HCT116 (cell line): ENCODE measurements around the gene SYNPO. TPM values are rescaled to one million over a fixed set of nuclear protein-coding genes. Genes with fewer than 3 reads are reported as not detected.

ENCODE experiments used
- ATAC-seq: fragments of 200-7000 bp; cut with Tn5 transposase; 2 replicates; pipeline ENCODE4 v1.9.1; 2020; ENCODE audit warnings: mild to moderate bottlenecking, moderate library complexity
- BruUV-seq: library from RNA; stranded (reverse); fragments of 400-500 nt; replicated peaks from 2 replicates; lab custom pipeline; 2021; lab: Mats Ljungman, UMichigan
- CTCF ChIA-PET: fragments of 300-600 bp; sonication (Branson Sonifier 250); formaldehyde crosslinking; loops from one replicate; lab custom pipeline; 2021; ENCODE audit warnings: antibody characterized with exemption; lab: Charles Lee
- POLR2A ChIA-PET: fragments of 300-600, 350-600 bp; sonication (Branson Sonifier 250); formaldehyde crosslinking; loops from one replicate; lab custom pipeline; 2021; ENCODE audit warnings: antibody characterized with exemption; lab: Charles Lee
- RAD21 ChIA-PET, 2 experiments: fragments of 300-600 bp; sonication (Branson Sonifier 250); formaldehyde crosslinking; loops; one replicate each; lab custom pipeline; 2023; ENCODE audit warnings: low total read pairs in 2 of 2; ENCODE audit not compliant: uncharacterized antibody in 2 of 2, unreplicated experiment in 2 of 2, low non-redundant PET in 1 of 2; lab: Charles Lee
- DNase-seq: peaks from one replicate; pipeline ENCODE4 v3.0.0-alpha.2; 2010; ENCODE audit warnings: low read depth, low spot score
- H2AFZ ChIP-seq: fragments of 200-600 bp; shearing (Covaris generic), sonication (generic); 2 replicates; pipeline ENCODE4 v1.6.1; 2017; ENCODE audit warnings: low read depth, mixed run types, mixed read lengths, antibody characterized with exemption, low read length; ENCODE audit not compliant: poor library complexity, severe bottlenecking
- H3K27ac ChIP-seq: 2 replicates; pipeline ENCODE4 v1.5.1; 2012; ENCODE audit warnings: low read depth, low read length
- H3K27me3 ChIP-seq: fragments of 200-600 bp; sonication (generic); 2 replicates; pipeline ENCODE4 v1.6.1; 2016; ENCODE audit warnings: mixed run types, low read length, mixed read lengths; ENCODE audit not compliant: insufficient read depth
- H3K36me3 ChIP-seq, 2 experiments: fragments of 200-500 bp in 1 of 2; fragments of 200-600 bp in 1 of 2; sonication (Bioruptor generic) in 1 of 2; sonication (generic) in 1 of 2; 2 replicates each; pipeline versions ENCODE4 v1.5.1 to v1.6.1; 2014 to 2016; ENCODE audit warnings: low read length in 2 of 2, inconsistent platforms in 1 of 2, mixed read lengths in 1 of 2, mixed run types in 1 of 2; ENCODE audit not compliant: insufficient read depth in 2 of 2, control insufficient read depth in 1 of 2
- H3K4me1 ChIP-seq, 2 experiments: fragments of 200-600 bp in 1 of 2; sonication (generic) in 1 of 2; 2 replicates each; pipeline versions ENCODE4 v1.5.1 to v1.6.1; 2012 to 2017; ENCODE audit warnings: low read length in 2 of 2, inconsistent platforms in 1 of 2, mild to moderate bottlenecking in 1 of 2, mixed read lengths in 1 of 2, mixed run types in 1 of 2, moderate library complexity in 1 of 2; ENCODE audit not compliant: insufficient read depth in 2 of 2, control insufficient read depth in 1 of 2
- H3K4me2 ChIP-seq: fragments of 200-600 bp; sonication (generic); 2 replicates; pipeline ENCODE4 v1.6.1; 2017; ENCODE audit warnings: mixed run types, low read length, mixed read lengths
- H3K4me3 ChIP-seq, 2 experiments: fragments of 200-600 bp in 1 of 2; sonication (generic) in 1 of 2; replicated peaks in 1 of 2; 2 replicates each; pipeline ENCODE4 v1.5.1; 2011 to 2016; ENCODE audit warnings: low read length in 2 of 2, control low read depth in 1 of 2, low read depth in 1 of 2, mild to moderate bottlenecking in 1 of 2, mixed read lengths in 1 of 2, mixed run types in 1 of 2
- H3K79me2 ChIP-seq: fragments of 200-600 bp; sonication (generic); 2 replicates; pipeline ENCODE4 v1.6.1; 2017; ENCODE audit warnings: mild to moderate bottlenecking, mixed run types, low read length, moderate library complexity, mixed read lengths; ENCODE audit not compliant: insufficient read depth
- H3K9ac ChIP-seq: fragments of 200-600 bp; sonication (generic); 2 replicates; pipeline ENCODE4 v1.6.1; 2016; ENCODE audit warnings: low read length, mixed read lengths
- H3K9me2 ChIP-seq: fragments of 200-600 bp; sonication (generic), shearing (Covaris generic); 2 replicates; pipeline ENCODE4 v1.6.1; 2017; ENCODE audit warnings: mixed run types, mild to moderate bottlenecking, moderate library complexity; ENCODE audit not compliant: insufficient read depth
- H3K9me3 ChIP-seq, 2 experiments: fragments of 200-500 bp in 1 of 2; fragments of 200-600 bp in 1 of 2; sonication (Bioruptor generic) in 1 of 2; sonication (generic) in 1 of 2; 2 replicates each; pipeline ENCODE4 v1.6.1; 2014 to 2017; ENCODE audit warnings: low read length in 2 of 2, mixed read lengths in 2 of 2, inconsistent platforms in 1 of 2, low read depth in 1 of 2, mild to moderate bottlenecking in 1 of 2, mixed run types in 1 of 2, moderate library complexity in 1 of 2; ENCODE audit not compliant: control insufficient read depth in 1 of 2, insufficient read depth in 1 of 2
- H4K20me1 ChIP-seq: fragments of 200-600 bp; sonication (generic), shearing (Covaris generic); 2 replicates; pipeline ENCODE4 v1.6.1; 2017; ENCODE audit warnings: mixed run types, mild to moderate bottlenecking, moderate library complexity; ENCODE audit not compliant: insufficient read depth
- CEBPB ChIP-seq: IDR thresholded peaks from 2 replicates; pipeline ENCODE4 v1.6.1; 2012; ENCODE audit warnings: low read depth
- EGR1 ChIP-seq: IDR thresholded peaks from 2 replicates; pipeline ENCODE4 v1.6.1; 2012; ENCODE audit warnings: low read depth
- ELF1 ChIP-seq: IDR thresholded peaks from 2 replicates; pipeline ENCODE4 v1.6.1; 2012; ENCODE audit warnings: low read depth, borderline replicate concordance
- EZH2 ChIP-seq: fragments of 200-600 bp; sonication (generic); IDR thresholded peaks from 2 replicates; pipeline ENCODE4 v1.6.1; 2017; ENCODE audit warnings: antibody characterized with exemption, mixed run types
- FOSL1 ChIP-seq: IDR thresholded peaks from 2 replicates; pipeline ENCODE4 v1.6.1; 2012; ENCODE audit warnings: low read depth
- POLR2AphosphoS5 ChIP-seq: IDR thresholded peaks from 2 replicates; pipeline ENCODE4 v1.6.1; 2011; ENCODE audit warnings: mild to moderate bottlenecking, low read depth, low read length, moderate library complexity
- RAD21 ChIP-seq: IDR thresholded peaks from 2 replicates; pipeline ENCODE4 v1.6.1; 2012; ENCODE audit warnings: low read depth, mild to moderate bottlenecking
- REST ChIP-seq: IDR thresholded peaks from 2 replicates; pipeline ENCODE4 v1.6.1; 2012; ENCODE audit warnings: low read depth
- SIN3A ChIP-seq: IDR thresholded peaks from 2 replicates; pipeline ENCODE4 v1.6.1; 2012; ENCODE audit warnings: low read depth
- SP1 ChIP-seq: IDR thresholded peaks from 2 replicates; pipeline ENCODE4 v1.6.1; 2012; ENCODE audit warnings: low read depth
- TCF7L2 ChIP-seq: IDR thresholded peaks from 2 replicates; pipeline ENCODE4 v1.7.0; 2011; ENCODE audit warnings: borderline replicate concordance, inconsistent platforms; ENCODE audit not compliant: insufficient read depth, insufficient read length; ENCODE audit errors: extremely low read depth
- ZFX ChIP-seq: fragments of 450-650 bp; IDR thresholded peaks from 2 replicates; pipeline ENCODE4 v1.6.1; 2017
- intact Hi-C: fragments of 100-400 bp; cut with micrococcal nuclease; formaldehyde crosslinking; loops from 2 replicates; pipeline ENCODE4 v1.10.0; 2022
- total RNA-seq: library from RNA; stranded (reverse); gene quantifications from one replicate; pipeline ENCODE4 v1.2.1, GENCODE V29; 2021; ENCODE audit not compliant: unreplicated experiment
- TF ChIP-seq, protein P1 (sequence below): IDR thresholded peaks from 2 replicates; pipeline ENCODE4 v1.6.1; 2012
- TF ChIP-seq, protein P2 (sequence below): IDR thresholded peaks from 2 replicates; pipeline ENCODE4 v1.6.1; 2012

Gene SYNPO
- total RNA-seq, 1 experiment from 2014 or later = 8.2 TPM

DNA sequence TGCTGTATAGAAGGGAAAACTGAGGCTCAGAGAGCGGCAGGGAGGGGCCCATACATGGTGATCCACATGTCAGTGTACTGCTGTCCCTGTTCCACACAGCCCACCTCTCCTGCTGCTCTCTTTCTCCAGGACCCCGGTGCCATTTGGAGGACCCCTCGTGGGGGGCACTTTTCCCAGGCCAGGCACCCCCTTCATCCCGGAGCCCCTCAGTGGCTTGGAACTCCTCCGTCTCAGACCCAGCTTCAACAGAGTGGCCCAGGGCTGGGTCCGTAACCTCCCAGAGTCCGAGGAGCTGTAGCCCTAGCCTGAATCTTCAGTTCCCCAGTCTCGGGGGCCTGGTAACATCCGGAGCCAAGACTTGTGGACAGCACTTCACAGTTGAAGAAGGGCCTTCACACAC, 36.1 kb downstream of the SYNPO start (continued):
- TF ChIP-seq POLR2AphosphoS5 = no peak

- ATAC-seq (no peak), DNase-seq (no peak)
- ChIA-PET RAD21 (no interaction called here), CTCF (no interaction called here), POLR2A (no interaction called here)
- BruUV-seq = no TSS peak
- H2AFZ ChIP-seq = no peak overlapping the region
- H3K27me3 ChIP-seq = no peaks in the 10 kb centered on the region
- no peak for TF ChIP-seq ELF1
- no peak for TF ChIP-seq RAD21
- no peak for TF ChIP-seq POLR2AphosphoS5
- TF ChIP-seq ZFX = no peak
- no peak for TF ChIP-seq CEBPB
- TF ChIP-seq, protein P1, sequence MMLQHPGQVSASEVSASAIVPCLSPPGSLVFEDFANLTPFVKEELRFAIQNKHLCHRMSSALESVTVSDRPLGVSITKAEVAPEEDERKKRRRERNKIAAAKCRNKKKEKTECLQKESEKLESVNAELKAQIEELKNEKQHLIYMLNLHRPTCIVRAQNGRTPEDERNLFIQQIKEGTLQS = no peak
- H3K9me2 ChIP-seq = no peaks in the 10 kb centered on the region
- no peaks in the 10 kb centered on the region for H3K9me3 ChIP-seq
- H3K79me2 ChIP-seq = no peaks in the 10 kb centered on the region
- intact Hi-C loops = no loop called here
- no peak overlapping the region for H3K4me3 ChIP-seq
- H3K4me2 ChIP-seq = no peak overlapping the region
- H3K9ac ChIP-seq = no peak overlapping the region
- H3K4me1 ChIP-seq = no peaks in the 10 kb centered on the region
- H3K36me3 ChIP-seq = peaks cover 22 to 35% of the 10 kb centered on the region in 2 experiments
- H4K20me1 ChIP-seq = no peaks in the 10 kb centered on the region
- no peak overlapping the region for H3K27ac ChIP-seq
Observed at GRCh38 chr5:150689120-150689519, 48.7 kb downstream of the SYNPO start.

DNA sequence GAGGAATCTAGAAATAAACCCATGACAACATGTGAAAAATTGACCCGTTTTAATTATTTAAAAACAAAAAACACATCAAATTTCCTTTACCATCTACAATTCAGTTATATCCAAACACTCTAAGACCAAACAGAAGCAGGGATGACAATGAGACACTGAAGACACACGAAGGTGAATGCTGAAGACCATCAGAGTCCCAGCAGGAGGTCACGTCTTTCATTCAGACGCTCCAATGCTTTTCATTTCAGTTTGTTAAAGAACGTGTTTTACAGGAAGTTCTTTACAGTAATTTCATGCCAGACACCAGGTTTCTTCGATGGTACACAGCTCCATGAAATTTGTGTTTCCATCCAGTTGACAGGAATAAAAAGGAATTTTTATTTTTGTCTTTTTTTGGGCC, 50.3 kb downstream of the SYNPO start:
- Histone ChIP-seq H2AFZ (no peak overlapping the region), H3K9me3 (no peaks in the 10 kb centered on the region), H3K9ac (no peak overlapping the region), H3K36me3 (peaks cover 39 to 52% of the 10 kb centered on the region in 2 experiments), H3K27me3 (no peaks in the 10 kb centered on the region), H3K4me1 (no peaks in the 10 kb centered on the region), H3K9me2 (no peaks in the 10 kb centered on the region), H3K4me3 (no peak overlapping the region), H3K79me2 (no peaks in the 10 kb centered on the region), H3K27ac (no peak overlapping the region), H3K4me2 (no peak overlapping the region), H4K20me1 (no peaks in the 10 kb centered on the region)
- RAD21 ChIA-PET = no interaction called here
- CTCF ChIA-PET = no interaction called here
- POLR2A ChIA-PET = no interaction called here
- no peak for DNase-seq
- intact Hi-C loops = no loop called here
- no TSS peak for BruUV-seq
- ATAC-seq = no peak
- TF ChIP-seq, protein P2, sequence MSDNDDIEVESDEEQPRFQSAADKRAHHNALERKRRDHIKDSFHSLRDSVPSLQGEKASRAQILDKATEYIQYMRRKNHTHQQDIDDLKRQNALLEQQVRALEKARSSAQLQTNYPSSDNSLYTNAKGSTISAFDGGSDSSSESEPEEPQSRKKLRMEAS = no peak
- TF ChIP-seq TCF7L2 (no peak), REST (no peak), SP1 (no peak), ZFX (no peak), SIN3A (no peak), EZH2 (no peak), EGR1 (no peak), FOSL1 (no peak)
- TF ChIP-seq, protein P1 = no peak
